Measurements from ENCODE around the gene NYNRIN. TPM values are rescaled to one million over a fixed set of nuclear protein-coding genes. Genes with fewer than 3 reads are reported as not detected.

Gene NYNRIN
- total RNA-seq, 1 experiment from 2014 or later: 2.7 TPM

DNA sequence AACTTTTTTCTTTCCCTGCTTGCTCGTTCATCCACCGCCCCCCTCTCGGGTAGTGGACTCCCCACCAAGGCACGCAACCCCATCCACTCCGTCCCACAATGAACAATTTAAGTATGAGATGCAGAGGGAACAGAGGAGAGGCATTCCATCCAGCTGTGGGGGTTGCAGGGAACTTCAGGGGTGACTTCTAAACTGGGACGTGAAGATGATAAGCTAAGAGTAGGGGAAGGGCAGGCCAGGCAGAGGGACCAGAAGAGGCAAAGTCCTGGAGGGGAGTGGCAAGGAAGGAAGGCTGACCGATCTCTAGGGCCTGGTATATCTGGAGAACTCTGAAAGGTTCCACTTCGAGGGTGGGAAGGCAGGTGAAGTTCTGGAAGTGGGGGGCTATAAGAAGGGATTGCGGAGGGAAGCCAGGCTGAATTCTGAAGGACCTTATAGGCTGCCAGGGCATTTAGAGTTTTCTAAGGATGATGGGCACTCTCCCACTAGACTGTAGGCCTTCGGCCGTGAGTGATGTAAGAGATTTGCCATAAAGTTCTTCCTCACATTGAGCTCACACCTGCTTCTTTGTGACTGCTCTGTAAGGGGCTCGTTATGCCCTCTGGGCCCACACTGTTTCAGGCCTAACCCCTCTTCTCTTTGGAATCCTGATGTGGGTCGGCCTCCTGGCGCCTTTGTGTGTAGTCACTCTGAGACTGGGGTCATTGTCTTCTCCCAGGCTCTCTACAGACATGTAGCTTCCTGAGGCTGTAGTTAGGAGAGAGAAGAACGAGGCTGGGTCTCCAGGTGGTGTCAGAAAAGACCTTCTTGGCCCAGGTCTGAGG, 18.7 kb upstream of the NYNRIN start:
- ChIA-PET CTCF (no interaction called here), POLR2A (ENCODE audit: unreplicated experiment) (no interaction called here)
- H3K27ac ChIP-seq (ENCODE audit: low read length): no peak overlapping the region
- intact Hi-C loops (cut with micrococcal nuclease): no loop called here
- DNase-seq (no peak), ATAC-seq (no peak)
- no TSS peak for BruUV-seq (replicated peaks)
- H3K79me2 ChIP-seq (ENCODE audit: low read length): no peaks in the 10 kb centered on the region
- H3K4me1 ChIP-seq (ENCODE audit: insufficient read depth, low read length): no peaks in the 10 kb centered on the region
- H3F3A ChIP-seq (ENCODE audit: low read length, unreplicated experiment): no peaks in the 10 kb centered on the region
- H2AFZ ChIP-seq (ENCODE audit: low read length): no peak overlapping the region
- no peak overlapping the region for H3K4me2 ChIP-seq (ENCODE audit: low read length)
- no peaks in the 10 kb centered on the region for H4K20me1 ChIP-seq (ENCODE audit: low read length)
- H3K9ac ChIP-seq (ENCODE audit: low read length): no peak overlapping the region
- H3K27me3 ChIP-seq (ENCODE audit: low read length): no peaks in the 10 kb centered on the region
- no peaks in the 10 kb centered on the region for H3K9me3 ChIP-seq (ENCODE audit: low read length)
- no peak overlapping the region for H3K4me3 ChIP-seq (ENCODE audit: low read length)
- H3K9me2 ChIP-seq (replicated peaks; ENCODE audit: low read length): no peaks in the 10 kb centered on the region
- no peaks in the 10 kb centered on the region for H3K36me3 ChIP-seq (ENCODE audit: low read depth, low read length)
- TF ChIP-seq, protein P1, sequence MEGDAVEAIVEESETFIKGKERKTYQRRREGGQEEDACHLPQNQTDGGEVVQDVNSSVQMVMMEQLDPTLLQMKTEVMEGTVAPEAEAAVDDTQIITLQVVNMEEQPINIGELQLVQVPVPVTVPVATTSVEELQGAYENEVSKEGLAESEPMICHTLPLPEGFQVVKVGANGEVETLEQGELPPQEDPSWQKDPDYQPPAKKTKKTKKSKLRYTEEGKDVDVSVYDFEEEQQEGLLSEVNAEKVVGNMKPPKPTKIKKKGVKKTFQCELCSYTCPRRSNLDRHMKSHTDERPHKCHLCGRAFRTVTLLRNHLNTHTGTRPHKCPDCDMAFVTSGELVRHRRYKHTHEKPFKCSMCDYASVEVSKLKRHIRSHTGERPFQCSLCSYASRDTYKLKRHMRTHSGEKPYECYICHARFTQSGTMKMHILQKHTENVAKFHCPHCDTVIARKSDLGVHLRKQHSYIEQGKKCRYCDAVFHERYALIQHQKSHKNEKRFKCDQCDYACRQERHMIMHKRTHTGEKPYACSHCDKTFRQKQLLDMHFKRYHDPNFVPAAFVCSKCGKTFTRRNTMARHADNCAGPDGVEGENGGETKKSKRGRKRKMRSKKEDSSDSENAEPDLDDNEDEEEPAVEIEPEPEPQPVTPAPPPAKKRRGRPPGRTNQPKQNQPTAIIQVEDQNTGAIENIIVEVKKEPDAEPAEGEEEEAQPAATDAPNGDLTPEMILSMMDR (conservative IDR thresholded peaks at IDR 0.05; ENCODE audit: low read depth, low read length): no peak
- TF ChIP-seq EZH2phosphoT487 (IDR thresholded peaks at IDR 0.05; ENCODE audit: borderline replicate concordance, low read length) (no peak), EZH2 (IDR thresholded peaks at IDR 0.05; ENCODE audit: low read length, unreplicated experiment) (no peak)

DNA sequence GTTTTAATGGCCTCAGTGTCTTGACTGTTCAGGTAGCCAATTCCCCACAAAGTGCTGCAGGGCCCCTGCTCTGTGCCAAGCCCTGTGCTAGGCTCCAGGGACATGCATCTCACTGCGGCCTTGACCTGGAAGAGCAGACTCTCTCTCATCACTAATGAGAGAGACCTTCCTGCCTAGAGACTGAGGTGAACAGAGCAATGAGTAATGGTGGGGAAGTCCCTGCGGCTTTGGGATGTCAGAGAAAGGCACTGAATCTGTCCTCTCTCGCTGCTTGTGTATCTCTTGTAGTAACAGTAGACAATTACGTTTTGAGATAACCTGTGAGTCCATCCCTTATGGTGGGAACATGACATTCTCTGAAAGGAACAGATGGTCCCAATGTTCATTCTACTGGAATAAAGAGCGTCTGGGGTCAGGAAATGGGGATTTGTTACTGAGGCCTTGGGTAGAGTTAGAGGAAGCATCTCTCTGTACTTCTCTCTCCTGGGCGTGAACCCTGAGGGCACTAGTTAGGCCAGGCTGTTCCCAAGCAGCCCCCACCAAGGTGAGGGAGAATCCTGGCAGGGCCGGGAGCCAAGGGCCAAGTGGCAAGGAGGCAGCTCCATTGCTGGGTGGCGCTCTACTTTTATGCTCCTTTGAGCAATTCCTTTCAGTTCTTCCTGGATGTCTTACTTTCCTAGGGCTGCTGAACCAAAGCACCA, 17.3 kb upstream of the NYNRIN start:
- Histone ChIP-seq H3K9ac (ENCODE audit: low read length) (no peak overlapping the region), H3K36me3 (ENCODE audit: low read depth, low read length) (no peaks in the 10 kb centered on the region), H3K27me3 (ENCODE audit: low read length) (no peaks in the 10 kb centered on the region), H3K27ac (ENCODE audit: low read length) (no peak overlapping the region), H4K20me1 (ENCODE audit: low read length) (no peaks in the 10 kb centered on the region), H2AFZ (ENCODE audit: low read length) (no peak overlapping the region), H3K4me3 (ENCODE audit: low read length) (no peak overlapping the region), H3K4me1 (ENCODE audit: insufficient read depth, low read length) (no peaks in the 10 kb centered on the region), H3K4me2 (ENCODE audit: low read length) (no peak overlapping the region), H3K79me2 (ENCODE audit: low read length) (no peaks in the 10 kb centered on the region), H3K9me3 (ENCODE audit: low read length) (no peaks in the 10 kb centered on the region), H3F3A (ENCODE audit: low read length, unreplicated experiment) (no peaks in the 10 kb centered on the region), H3K9me2 (replicated peaks; ENCODE audit: low read length) (no peaks in the 10 kb centered on the region)
- BruUV-seq (replicated peaks): no TSS peak
- ATAC-seq: no peak
- intact Hi-C loops (cut with micrococcal nuclease): no loop called here
- TF ChIP-seq, protein P1 (conservative IDR thresholded peaks at IDR 0.05; ENCODE audit: low read depth, low read length): no peak
- TF ChIP-seq EZH2 (IDR thresholded peaks at IDR 0.05; ENCODE audit: low read length, unreplicated experiment) (no peak), EZH2phosphoT487 (IDR thresholded peaks at IDR 0.05; ENCODE audit: borderline replicate concordance, low read length) (no peak)
- ChIA-PET CTCF (no interaction called here), POLR2A (ENCODE audit: unreplicated experiment) (no interaction called here)
- no peak for DNase-seq

DNA sequence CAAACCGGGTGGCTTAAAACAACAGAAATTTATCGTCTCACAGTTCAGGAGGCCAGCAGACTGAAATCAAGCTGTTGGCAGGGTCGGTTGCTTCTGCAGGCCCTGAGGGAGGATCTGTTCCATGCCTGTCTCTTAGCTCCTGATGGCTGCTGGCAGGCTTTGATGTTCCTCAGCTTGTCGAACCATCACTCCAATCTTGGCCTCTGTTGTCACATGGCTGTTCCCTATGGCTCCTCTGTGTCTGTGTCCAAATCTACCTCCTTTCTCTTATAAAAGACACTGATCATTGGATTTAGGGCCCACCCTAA, 16.8 kb upstream of the NYNRIN start:
- H3K36me3 ChIP-seq (ENCODE audit: low read depth, low read length): no peaks in the 10 kb centered on the region
- no peaks in the 10 kb centered on the region for H3F3A ChIP-seq (ENCODE audit: low read length, unreplicated experiment)
- BruUV-seq (replicated peaks): no TSS peak
- no peaks in the 10 kb centered on the region for H4K20me1 ChIP-seq (ENCODE audit: low read length)
- no peak overlapping the region for H3K4me3 ChIP-seq (ENCODE audit: low read length)
- CTCF ChIA-PET: no interaction called here
- DNase-seq (no peak), ATAC-seq (no peak)
- H3K27me3 ChIP-seq (ENCODE audit: low read length): no peaks in the 10 kb centered on the region
- no peaks in the 10 kb centered on the region for H3K9me2 ChIP-seq (replicated peaks; ENCODE audit: low read length)
- H3K4me2 ChIP-seq (ENCODE audit: low read length): no peak overlapping the region
- no peak overlapping the region for H3K9ac ChIP-seq (ENCODE audit: low read length)
- no peaks in the 10 kb centered on the region for H3K79me2 ChIP-seq (ENCODE audit: low read length)
- TF ChIP-seq EZH2 (IDR thresholded peaks at IDR 0.05; ENCODE audit: low read length, unreplicated experiment) (no peak), EZH2phosphoT487 (IDR thresholded peaks at IDR 0.05; ENCODE audit: borderline replicate concordance, low read length) (no peak)
- TF ChIP-seq, protein P1 (conservative IDR thresholded peaks at IDR 0.05; ENCODE audit: low read depth, low read length): no peak
- H3K27ac ChIP-seq (ENCODE audit: low read length): no peak overlapping the region
- H2AFZ ChIP-seq (ENCODE audit: low read length): no peak overlapping the region
- H3K4me1 ChIP-seq (ENCODE audit: insufficient read depth, low read length): no peaks in the 10 kb centered on the region
- POLR2A ChIA-PET (ENCODE audit: unreplicated experiment): no interaction called here
- H3K9me3 ChIP-seq (ENCODE audit: low read length): no peaks in the 10 kb centered on the region
- intact Hi-C loops (cut with micrococcal nuclease): no loop called here

Measured in PC-3 (cell line).